B cell (primary cell): ENCODE results near the gene MTCP1. TPM values are rescaled to one million over a fixed set of nuclear protein-coding genes. Genes with fewer than 3 reads are reported as not detected.

Experiments used
- ATAC-seq: fragments of 200-7000 bp; cut with Tn5 transposase; one replicate; pipeline ENCODE4 v1.10.0; 2021; ENCODE audit warnings: low read depth, mild to moderate bottlenecking, moderate number of reproducible peaks, moderate library complexity
- CTCF ChIA-PET: fragments of 350-600 bp; sonication (Branson Sonifier 250); formaldehyde crosslinking; loops from one replicate; lab custom pipeline; 2021; ENCODE audit warnings: antibody characterized with exemption, inconsistent platforms; lab: Charles Lee
- POLR2A ChIA-PET: fragments of 350-600 bp; sonication (Branson Sonifier 250); formaldehyde crosslinking; loops from one replicate; lab custom pipeline; 2021; ENCODE audit warnings: antibody characterized with exemption; lab: Charles Lee
- DNase-seq: peaks from one replicate; pipeline ENCODE4 v3.0.0; 2013
- H2AFZ ChIP-seq: 2 replicates; pipeline ENCODE4 v1.6.1; 2012; ENCODE audit warnings: mild to moderate bottlenecking, low read depth, low read length; ENCODE audit not compliant: insufficient read depth, poor library complexity, severe bottlenecking
- H3K27ac ChIP-seq, 2 donors: 1 replicate in 1 of 2; 2 replicates in 1 of 2; pipeline ENCODE4 v1.5.1; 2012 to 2013; ENCODE audit warnings: low read length in 2 of 2, mild to moderate bottlenecking in 2 of 2, moderate library complexity in 1 of 2
- H3K27me3 ChIP-seq, 4 experiments: fragments of 200-600 bp in 1 of 4; sonication (generic) in 1 of 4; replicated peaks in 1 of 4; 1 replicate in 2 of 4; 2 replicates in 2 of 4; pipeline versions ENCODE4 v1.6.1 to v1.7.0; 2013 to 2016; ENCODE audit warnings: low read length in 3 of 4, mild to moderate bottlenecking in 2 of 4, mixed read lengths in 1 of 4, moderate library complexity in 1 of 4; ENCODE audit not compliant: insufficient read depth in 4 of 4, control insufficient read depth in 3 of 4; ENCODE audit errors: control extremely low read depth in 1 of 4
- H3K36me3 ChIP-seq, 2 experiments: replicated peaks in 1 of 2; 1 replicate in 1 of 2; 2 replicates in 1 of 2; pipeline versions ENCODE4 v1.6.1 to v1.7.1; 2013; ENCODE audit warnings: low read length in 1 of 2; ENCODE audit not compliant: insufficient read depth in 2 of 2, control insufficient read depth in 1 of 2; ENCODE audit errors: control extremely low read depth in 1 of 2, extremely low read depth in 1 of 2
- H3K4me1 ChIP-seq, 2 donors: fragments of 200-600 bp in 1 of 2; sonication (generic) in 1 of 2; 1 replicate in 1 of 2; 2 replicates in 1 of 2; pipeline versions ENCODE4 v1.5.1 to v1.6.1; 2013 to 2017; ENCODE audit warnings: low read length in 2 of 2; ENCODE audit not compliant: control insufficient read depth in 2 of 2, insufficient read depth in 2 of 2
- H3K4me2 ChIP-seq: replicated peaks from 2 replicates; pipeline ENCODE3; 2012; ENCODE audit warnings: mild to moderate bottlenecking, low read depth, low read length; ENCODE audit not compliant: poor library complexity, severe bottlenecking
- H3K4me3 ChIP-seq, 5 experiments: fragments of 200-600 bp in 1 of 5; sonication (generic) in 1 of 5; 1 replicate in 3 of 5; 2 replicates in 2 of 5; pipeline versions ENCODE4 v1.5.1 to v1.7.0; 2011 to 2016; ENCODE audit warnings: low read length in 4 of 5, mild to moderate bottlenecking in 4 of 5, low read depth in 2 of 5, control low read depth in 1 of 5, moderate library complexity in 1 of 5; ENCODE audit not compliant: insufficient read depth in 1 of 5; ENCODE audit errors: control extremely low read depth in 1 of 5, extremely low read depth in 1 of 5
- H3K79me2 ChIP-seq: fragments of 200-600 bp; sonication (generic); one replicate; pipeline ENCODE4 v1.6.0; 2016; ENCODE audit warnings: low read length; ENCODE audit not compliant: control insufficient read depth, insufficient read depth
- H3K9ac ChIP-seq: fragments of 200-600 bp; sonication (generic); 2 replicates; pipeline ENCODE4 v1.6.1; 2017; ENCODE audit warnings: mild to moderate bottlenecking, low read length, moderate library complexity
- H3K9me3 ChIP-seq, 3 donors: one replicate each; pipeline versions ENCODE4 v1.6.1 to v1.7.1; 2013; ENCODE audit warnings: low read length in 2 of 3; ENCODE audit not compliant: control insufficient read depth in 2 of 3, insufficient read depth in 1 of 3; ENCODE audit errors: control extremely low read depth in 1 of 3
- H4K20me1 ChIP-seq: 2 replicates; pipeline ENCODE4 v1.6.0; 2012; ENCODE audit warnings: mild to moderate bottlenecking, low read length; ENCODE audit not compliant: insufficient read depth, control insufficient read depth, poor library complexity, severe bottlenecking
- H3K27ac Mint-ChIP-seq: one replicate; pipeline ENCODE4 v1.8.0; 2021; ENCODE audit warnings: mixed read lengths
- H3K27me3 Mint-ChIP-seq: one replicate; pipeline ENCODE4 v1.8.0; 2021; ENCODE audit warnings: mixed read lengths
- H3K4me1 Mint-ChIP-seq: one replicate; pipeline ENCODE4 v1.8.0; 2021; ENCODE audit warnings: mixed read lengths
- H3K4me3 Mint-ChIP-seq: one replicate; pipeline ENCODE4 v1.8.0; 2021; ENCODE audit warnings: mixed read lengths
- H3K9me3 Mint-ChIP-seq: one replicate; pipeline ENCODE4 v1.8.0; 2022; ENCODE audit warnings: mixed read lengths; ENCODE audit not compliant: insufficient read depth
- EZH2 ChIP-seq: IDR thresholded peaks from 2 replicates; pipeline ENCODE4 v1.6.1; 2012; ENCODE audit warnings: borderline replicate concordance, low read depth, mild to moderate bottlenecking, moderate library complexity, low read length; ENCODE audit not compliant: insufficient read depth, poor library complexity, severe bottlenecking
- WGBS: methylation state at CpG from one replicate; pipeline ENCODE4 v1.1.5; 2013; ENCODE audit warnings: missing lambda C conversion rate; ENCODE audit not compliant: insufficient coverage; 5-methylcytosine and 5-hydroxymethylcytosine counted together
- intact Hi-C: fragments of 100-400 bp; cut with micrococcal nuclease; formaldehyde crosslinking; loops from one replicate; pipeline ENCODE4 v1.10.0; 2022
- polyA plus RNA-seq: library from polyadenylated mRNA; depleted of rRNA; stranded (reverse); fragments of >200 nt; gene quantifications from 2 replicates; pipeline ENCODE4 v1.2.3, GENCODE V29; 2012
- total RNA-seq, 2 donors: library from RNA; stranded (reverse); fragments of 120-200 nt in 1 of 2; gene quantifications; 1 replicate in 1 of 2; 2 replicates in 1 of 2; pipeline versions ENCODE4 v1.2.3 to v1.2.4, GENCODE V29; 2013 to 2022
- TF ChIP-seq, protein P1 (sequence below): fragments of 200-600 bp; IDR thresholded peaks from one replicate; pipeline ENCODE4 v1.8.0; 2022; ENCODE audit warnings: antibody characterized with exemption, mild to moderate bottlenecking

Gene MTCP1
- total and polyA plus RNA-seq, 2 donors (not counting 1 experiment from before 2014, with no cell fraction given) = 2.9 to 20.3 TPM

- Histone ChIP-seq H4K20me1 (no peaks in the 10 kb centered on the region), H3K79me2 (peaks cover 51% of the 10 kb centered on the region), H3K27me3 (no peaks in the 10 kb centered on the region), H3K4me2 (no peak overlapping the region), H3K4me1 (no peaks in the 10 kb centered on the region), H3K27ac (no peak overlapping the region), H3K9ac (no peak overlapping the region), H3K36me3 (peaks cover 0 to 26% of the 10 kb centered on the region in 2 experiments), H3K4me3 (no peak overlapping the region), H2AFZ (no peak overlapping the region), H3K9me3 (peaks cover 0 to 3% (median 0%) of the 10 kb centered on the region in 3 donors)
- H3K27ac Mint-ChIP-seq = no peak overlapping the region
- TF ChIP-seq, protein P1, sequence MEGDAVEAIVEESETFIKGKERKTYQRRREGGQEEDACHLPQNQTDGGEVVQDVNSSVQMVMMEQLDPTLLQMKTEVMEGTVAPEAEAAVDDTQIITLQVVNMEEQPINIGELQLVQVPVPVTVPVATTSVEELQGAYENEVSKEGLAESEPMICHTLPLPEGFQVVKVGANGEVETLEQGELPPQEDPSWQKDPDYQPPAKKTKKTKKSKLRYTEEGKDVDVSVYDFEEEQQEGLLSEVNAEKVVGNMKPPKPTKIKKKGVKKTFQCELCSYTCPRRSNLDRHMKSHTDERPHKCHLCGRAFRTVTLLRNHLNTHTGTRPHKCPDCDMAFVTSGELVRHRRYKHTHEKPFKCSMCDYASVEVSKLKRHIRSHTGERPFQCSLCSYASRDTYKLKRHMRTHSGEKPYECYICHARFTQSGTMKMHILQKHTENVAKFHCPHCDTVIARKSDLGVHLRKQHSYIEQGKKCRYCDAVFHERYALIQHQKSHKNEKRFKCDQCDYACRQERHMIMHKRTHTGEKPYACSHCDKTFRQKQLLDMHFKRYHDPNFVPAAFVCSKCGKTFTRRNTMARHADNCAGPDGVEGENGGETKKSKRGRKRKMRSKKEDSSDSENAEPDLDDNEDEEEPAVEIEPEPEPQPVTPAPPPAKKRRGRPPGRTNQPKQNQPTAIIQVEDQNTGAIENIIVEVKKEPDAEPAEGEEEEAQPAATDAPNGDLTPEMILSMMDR = no peak
- no peak for TF ChIP-seq EZH2
- peaks cover 17% of the 10 kb centered on the region for H3K4me1 Mint-ChIP-seq
- no peak for DNase-seq
- no peaks in the 10 kb centered on the region for H3K27me3 Mint-ChIP-seq
- intact Hi-C loops = no loop called here
- no CpG with 5 or more reads among the region's 4 CpGs for whole genome bisulfite sequencing
- no peaks in the 10 kb centered on the region for H3K9me3 Mint-ChIP-seq
- ATAC-seq = no peak
- CTCF ChIA-PET = no interaction called here
- H3K4me3 Mint-ChIP-seq = no peak overlapping the region
- POLR2A ChIA-PET = no interaction called here
Measured at GRCh38 chrX:155035688-155036087, 35.2 kb downstream of the MTCP1 start.

DNA sequence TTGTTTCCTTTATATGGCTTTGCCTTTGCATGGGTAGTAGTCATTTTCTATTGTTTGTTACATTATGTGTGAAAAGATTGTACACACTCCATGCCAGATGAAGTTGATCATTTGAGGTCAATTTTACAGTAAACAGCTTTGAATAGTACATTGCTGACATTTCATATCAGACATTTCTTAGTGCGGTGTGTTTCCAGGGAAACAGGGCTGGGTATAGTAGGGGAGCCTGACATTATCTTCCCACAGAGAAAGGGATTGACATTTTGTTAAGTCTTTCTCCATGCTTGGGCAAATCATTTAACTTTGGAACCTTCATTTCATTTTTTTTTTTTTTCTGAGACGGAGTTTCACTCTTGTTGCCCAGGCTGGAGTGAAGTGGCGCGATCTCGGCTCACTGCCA lies 39.3 kb downstream of the MTCP1 start:
- Histone ChIP-seq H3K4me2 (no peak overlapping the region), H4K20me1 (no peaks in the 10 kb centered on the region), H3K4me1 (peaks cover 4 to 8% of the 10 kb centered on the region in 2 donors), H3K36me3 (peaks cover 0 to 24% of the 10 kb centered on the region in 2 experiments), H3K9me3 (peaks cover 0 to 3% (median 0%) of the 10 kb centered on the region in 3 donors), H3K27me3 (no peaks in the 10 kb centered on the region), H3K27ac (no peak overlapping the region), H3K4me3 (no peak overlapping the region), H3K9ac (no peak overlapping the region), H3K79me2 (peaks cover 49% of the 10 kb centered on the region), H2AFZ (no peak overlapping the region)
- peaks cover 21% of the 10 kb centered on the region for H3K4me1 Mint-ChIP-seq
- H3K4me3 Mint-ChIP-seq = no peak overlapping the region
- no peak overlapping the region for H3K27ac Mint-ChIP-seq
- no peaks in the 10 kb centered on the region for H3K27me3 Mint-ChIP-seq
- ATAC-seq (no peak), DNase-seq (no peak)
- intact Hi-C loops = no loop called here
- WGBS = no CpG with 5 or more reads among the region's 5 CpGs
- H3K9me3 Mint-ChIP-seq = no peaks in the 10 kb centered on the region
- TF ChIP-seq, protein P1 = no peak
- no peak for TF ChIP-seq EZH2
- ChIA-PET CTCF (no interaction called here), POLR2A (no interaction called here)
